HG02571 (cell line): ENCODE measurements around the gene AIM2.
A peak's percentile ranks its signal among the peaks of the same experiment; 100 is the strongest.

ENCODE experiments used
- ATAC-seq: cut with Tn5 transposase; IDR thresholded peaks from one replicate; pipeline ENCODE4 v1.9.1; 2021; ENCODE audit warnings: mild to moderate bottlenecking, moderate library complexity; ENCODE audit not compliant: unreplicated experiment

Gene AIM2

GRCh38 chr1:159023723-159024122 lies 52.8 kb downstream of the AIM2 start:
- ATAC-seq: no peak

GRCh38 chr1:159015440-159015909 lies 61.1 kb downstream of the AIM2 start:
- ATAC-seq: peak; percentile 96

- no peak for ATAC-seq
Measured at GRCh38 chr1:159014851-159015250, 61.7 kb downstream of the AIM2 start.

- no peak for ATAC-seq
Measured at GRCh38 chr1:159014003-159014571, 62.5 kb downstream of the AIM2 start.

GRCh38 chr1:159012495-159012894 lies 64.1 kb downstream of the AIM2 start:
- ATAC-seq: no peak
